Measurements from ENCODE around the gene NAA38.

DNA sequence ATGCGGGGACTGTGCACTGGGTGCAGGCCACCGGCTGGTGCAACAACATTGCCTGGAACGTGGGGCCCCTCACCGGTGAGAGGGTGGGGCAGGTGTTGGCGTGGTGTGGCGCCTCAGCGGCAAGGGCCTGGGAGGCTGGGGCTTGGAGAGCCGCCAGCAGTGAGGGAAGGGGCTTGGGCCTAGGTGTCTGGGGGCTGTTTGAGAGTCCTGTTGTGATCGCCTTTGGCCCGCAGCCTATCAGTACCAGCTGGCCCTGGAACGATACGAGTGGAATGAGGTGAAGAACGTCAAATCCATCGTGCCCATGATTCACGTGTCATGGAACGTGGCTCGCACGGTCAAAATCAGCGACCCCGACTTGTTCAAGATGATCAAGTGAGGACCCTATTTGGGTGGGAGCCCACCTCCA is 5.1 kb downstream of the NAA38 start:
- TF ChIP-seq, protein P1, sequence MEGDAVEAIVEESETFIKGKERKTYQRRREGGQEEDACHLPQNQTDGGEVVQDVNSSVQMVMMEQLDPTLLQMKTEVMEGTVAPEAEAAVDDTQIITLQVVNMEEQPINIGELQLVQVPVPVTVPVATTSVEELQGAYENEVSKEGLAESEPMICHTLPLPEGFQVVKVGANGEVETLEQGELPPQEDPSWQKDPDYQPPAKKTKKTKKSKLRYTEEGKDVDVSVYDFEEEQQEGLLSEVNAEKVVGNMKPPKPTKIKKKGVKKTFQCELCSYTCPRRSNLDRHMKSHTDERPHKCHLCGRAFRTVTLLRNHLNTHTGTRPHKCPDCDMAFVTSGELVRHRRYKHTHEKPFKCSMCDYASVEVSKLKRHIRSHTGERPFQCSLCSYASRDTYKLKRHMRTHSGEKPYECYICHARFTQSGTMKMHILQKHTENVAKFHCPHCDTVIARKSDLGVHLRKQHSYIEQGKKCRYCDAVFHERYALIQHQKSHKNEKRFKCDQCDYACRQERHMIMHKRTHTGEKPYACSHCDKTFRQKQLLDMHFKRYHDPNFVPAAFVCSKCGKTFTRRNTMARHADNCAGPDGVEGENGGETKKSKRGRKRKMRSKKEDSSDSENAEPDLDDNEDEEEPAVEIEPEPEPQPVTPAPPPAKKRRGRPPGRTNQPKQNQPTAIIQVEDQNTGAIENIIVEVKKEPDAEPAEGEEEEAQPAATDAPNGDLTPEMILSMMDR (IDR thresholded peaks at IDR 0.05; ENCODE audit: low read depth, low read length): no peak
- TF ChIP-seq POLR2A (IDR thresholded peaks at IDR 0.05; ENCODE audit: extremely low read depth, insufficient read length): no peak
